ENCODE measurements around the gene SPPL3.

SPPL3 gene

DNA sequence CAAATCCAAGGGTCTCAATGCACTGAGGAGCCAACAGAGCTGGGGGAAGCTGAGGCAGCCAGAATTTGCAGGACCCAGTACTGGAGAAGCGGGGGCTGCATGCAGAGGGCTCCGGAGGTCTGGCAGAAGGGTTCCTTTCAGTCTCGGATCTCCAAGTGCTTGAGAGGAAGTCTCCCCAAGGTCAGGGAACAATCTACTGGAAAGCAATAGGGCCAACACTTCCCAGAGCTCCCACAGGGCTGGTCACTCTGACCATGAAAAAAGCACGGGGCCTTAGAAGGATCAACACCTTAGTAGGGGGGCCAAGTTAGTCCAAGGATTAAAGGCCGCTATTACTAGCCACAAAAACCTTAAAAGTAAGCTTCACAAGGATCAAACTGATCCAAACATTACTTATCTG lies 31.7 kb downstream of the SPPL3 start:
- DNase-seq, result no peak

DNA sequence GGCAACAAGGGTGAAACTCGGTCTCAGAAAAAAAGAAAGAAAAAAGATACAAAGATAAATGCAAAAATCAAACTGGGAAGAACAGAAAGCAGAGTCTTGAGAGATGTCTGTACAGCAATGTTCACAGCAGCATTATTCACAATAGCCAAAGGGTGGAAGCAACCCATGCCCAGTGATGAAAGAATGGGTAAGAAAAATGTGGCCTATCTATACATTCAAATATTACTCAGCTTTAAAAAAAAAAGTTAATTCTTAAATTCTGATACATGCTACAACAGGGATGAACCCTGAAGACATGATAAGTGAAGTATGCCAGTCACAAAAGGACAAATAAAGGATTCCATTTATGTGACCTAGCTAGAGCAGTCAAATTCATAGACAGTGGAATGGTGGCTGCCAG lies 33.7 kb downstream of the SPPL3 start:
- no peak for DNase-seq

DNA sequence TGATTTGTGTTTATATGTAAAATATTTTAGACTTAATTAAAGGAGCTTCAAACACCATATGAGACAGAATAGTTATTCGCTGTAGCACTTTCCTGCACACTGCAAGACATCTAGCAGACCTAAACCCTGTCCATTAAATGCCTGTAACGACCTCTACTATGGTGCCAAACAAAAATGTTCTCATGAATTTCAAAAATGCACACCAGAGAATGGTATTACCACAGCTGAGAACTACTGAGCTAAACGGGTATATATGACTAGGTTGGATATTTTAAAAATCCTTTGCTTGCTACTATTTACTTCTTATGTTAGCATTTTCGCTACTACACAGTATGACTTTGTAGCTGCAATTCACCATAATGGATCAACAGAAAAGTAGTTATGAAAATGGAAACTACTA lies 34.8 kb downstream of the SPPL3 start:
- DNase-seq, result no peak

DNA sequence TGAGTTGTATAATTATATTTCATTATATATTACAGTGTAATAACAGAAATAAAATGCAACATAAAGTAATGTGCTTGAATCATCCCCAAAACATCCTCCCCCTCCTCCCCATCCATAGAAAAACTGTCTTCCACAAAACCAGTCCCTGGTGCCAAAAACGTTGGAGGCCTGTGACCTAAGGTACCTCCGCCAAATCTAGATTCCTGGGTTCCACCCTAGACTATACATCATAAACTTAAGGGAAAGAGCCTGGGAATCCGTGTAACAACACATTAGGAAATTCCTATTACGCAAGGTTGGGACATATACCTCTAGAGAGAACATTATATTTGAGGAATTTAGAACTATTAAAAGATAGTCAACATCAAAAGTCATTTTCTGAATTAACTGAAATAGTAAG lies 38.0 kb downstream of the SPPL3 start:
- no peak for DNase-seq

DNA sequence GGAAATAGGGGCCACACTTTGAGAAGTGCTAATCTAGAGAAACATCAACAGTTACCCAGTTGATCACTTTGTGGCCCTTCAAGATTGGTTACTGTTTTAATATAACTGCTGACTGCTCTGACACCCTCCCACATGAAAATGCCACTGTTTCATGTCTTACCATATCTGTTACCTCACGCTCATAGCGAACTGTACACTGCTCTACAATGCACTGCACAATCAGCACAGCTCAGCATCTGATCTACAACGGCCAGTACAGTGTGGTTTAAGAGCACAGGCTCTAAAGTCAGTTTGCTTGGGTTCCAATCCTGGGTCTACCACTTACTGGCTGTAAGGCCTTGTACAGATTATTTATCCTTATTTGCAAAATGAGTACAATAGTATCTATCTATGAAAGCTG lies 39.1 kb downstream of the SPPL3 start:
- DNase-seq, result no peak

DNA sequence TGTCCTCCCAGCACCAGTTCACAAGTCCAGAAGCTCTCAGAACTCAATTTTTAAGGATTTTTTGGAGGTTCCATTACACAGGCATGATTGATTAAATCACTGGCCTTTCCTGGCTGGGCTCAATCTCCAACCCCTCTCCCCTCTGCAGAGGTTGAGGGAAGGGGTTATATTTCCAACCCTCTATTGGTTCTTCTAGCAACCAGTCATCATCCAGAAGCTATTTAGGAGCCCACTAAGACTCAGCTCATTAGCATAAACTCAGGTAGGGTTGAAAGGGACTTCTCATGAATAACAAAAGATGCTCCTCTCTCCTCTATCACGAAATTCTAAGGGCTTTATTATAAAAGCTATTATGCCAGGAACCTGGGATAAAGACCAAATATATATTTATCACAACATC lies 41.5 kb downstream of the SPPL3 start:
- DNase-seq, result no peak

DNA sequence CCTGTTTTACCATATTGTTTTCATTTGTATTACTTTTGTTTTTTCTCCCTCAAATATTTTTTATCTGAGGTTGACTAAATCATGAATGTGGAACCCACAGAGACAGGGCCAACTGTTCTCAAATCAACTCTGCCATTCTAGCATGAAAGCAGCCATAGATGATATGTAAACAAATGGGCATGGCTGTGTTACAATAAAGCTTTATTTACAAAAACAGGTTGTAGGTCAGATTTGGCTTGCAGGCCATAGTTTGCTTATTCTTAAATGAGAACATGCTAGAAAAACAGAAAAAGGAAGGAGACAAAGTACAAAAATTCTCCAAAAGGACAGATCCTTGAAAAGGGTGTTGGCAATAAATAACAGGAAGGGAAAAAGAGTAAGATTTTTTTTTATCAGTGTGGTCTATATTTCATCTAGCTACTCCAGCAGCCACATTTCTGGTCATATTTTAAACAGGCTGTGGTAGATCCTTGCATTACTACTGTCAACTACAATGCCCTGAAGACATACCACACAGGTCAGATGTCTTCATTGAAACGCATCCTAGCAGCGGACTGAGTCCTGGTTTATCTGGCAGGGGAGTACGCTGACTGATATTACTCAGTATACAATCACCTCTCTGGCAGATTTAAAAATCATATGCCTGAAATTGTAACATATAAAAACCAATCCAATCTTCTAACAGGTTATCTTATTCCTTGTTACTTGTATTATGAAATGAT lies 42.9 kb downstream of the SPPL3 start:
- no peak for DNase-seq

DNA sequence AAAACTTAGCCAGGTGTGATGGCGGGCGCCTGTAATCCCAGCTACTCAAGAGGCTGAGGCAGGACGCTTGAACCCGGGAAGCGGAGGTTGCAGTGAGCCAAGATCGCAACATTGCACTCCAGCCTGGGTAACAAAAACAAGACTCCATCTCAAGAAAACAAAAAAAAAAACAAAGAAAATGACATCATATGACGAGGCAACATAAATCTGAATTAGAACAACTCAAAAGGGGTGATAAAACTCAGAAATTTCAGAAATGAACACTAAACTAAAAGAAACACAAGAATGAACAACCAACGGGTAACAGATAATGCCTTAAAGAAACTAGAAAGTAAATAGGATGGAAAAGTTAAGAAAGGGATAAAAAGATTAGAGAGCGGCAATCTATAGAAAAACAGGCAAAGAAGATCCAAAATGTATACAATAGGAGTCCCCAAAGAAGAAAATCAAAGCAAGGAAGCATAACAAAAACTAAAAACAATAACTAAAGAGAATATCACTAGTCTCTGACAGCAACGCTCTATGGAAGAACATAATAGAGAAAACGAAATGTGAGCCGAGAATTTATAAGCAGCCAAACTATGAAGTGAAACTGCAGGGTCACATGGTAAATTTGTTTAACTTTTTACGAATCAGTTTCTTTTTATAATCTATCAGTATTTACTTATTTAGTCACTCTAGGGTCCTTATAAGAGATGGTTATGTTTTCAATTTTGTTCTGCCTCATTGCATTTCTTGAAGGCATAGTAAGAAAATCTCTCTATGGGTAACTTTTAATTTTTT lies 45.7 kb downstream of the SPPL3 start:
- DNase-seq, result no peak

DNA sequence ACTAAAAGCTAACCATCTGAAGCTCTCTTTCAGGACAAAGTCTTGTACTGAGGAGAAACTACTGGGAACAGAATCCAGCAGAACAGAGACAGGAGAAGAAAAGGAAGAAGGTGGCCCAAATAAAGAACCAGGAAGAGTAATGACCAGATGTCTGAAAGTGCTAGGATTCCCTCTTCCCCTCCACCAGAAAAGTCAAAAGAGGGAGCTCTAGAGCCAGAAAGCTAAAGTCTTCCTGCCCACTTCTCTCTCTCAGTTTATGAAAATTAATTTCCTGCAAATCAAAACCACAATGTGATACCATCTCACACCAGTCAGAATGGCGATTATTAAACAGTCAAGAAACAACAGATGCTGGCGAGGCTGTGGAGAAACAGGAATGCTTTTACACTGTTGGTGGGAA lies 47.2 kb downstream of the SPPL3 start:
- DNase-seq, result no peak

DNA sequence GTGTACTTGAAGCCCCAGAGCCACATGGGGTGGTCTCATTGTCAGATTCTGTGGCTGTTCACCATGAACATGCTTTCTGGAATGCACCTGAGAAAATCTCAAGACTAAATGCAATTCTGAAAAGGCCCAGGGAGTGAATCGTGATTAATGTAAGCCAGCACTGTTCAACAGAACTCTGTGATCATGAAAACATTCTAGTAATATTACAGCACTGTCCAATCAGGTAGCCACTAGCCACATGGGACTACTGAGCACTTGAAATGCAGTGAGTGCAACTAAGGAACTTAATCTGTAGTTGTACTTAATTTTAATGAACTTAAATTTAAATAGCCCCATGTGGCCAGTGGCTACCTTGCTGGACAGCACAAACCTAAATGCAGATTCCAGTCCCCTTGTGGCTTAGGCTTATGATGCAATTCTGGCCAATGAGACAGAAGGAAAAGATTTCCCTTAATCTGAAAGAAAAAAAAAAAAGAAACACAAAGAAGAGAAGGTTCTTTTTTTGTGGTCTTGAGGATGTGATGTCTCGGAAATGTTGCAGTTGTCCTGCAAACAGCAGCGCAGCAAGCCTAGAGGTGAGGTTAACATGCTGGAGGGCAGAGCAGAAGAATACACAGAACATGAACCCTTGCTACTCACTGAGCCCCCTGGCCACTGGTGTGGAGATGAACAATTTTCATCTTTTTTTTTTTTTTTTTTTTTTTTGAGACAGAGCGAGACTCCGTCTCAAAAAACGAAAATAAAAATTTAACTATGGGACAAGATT lies 48.2 kb downstream of the SPPL3 start:
- DNase-seq, result no peak

DNA sequence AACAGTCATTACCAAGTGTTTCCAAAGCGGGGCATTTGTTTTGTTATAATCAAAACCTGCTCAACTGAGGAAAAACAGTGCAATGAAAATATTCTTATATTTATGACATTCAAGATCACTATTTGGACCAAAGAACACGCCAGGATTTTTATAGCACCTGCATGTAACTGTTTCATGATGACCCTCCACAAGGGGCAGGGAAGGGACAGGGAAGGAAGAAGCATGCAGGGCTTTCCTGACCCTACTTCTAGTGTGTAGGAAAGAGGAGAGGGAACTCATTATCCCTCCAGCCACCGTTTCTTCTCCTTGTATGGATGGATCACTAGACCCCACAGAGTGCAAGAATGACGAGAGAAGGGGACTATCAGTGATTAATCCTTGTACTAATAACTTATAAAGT lies 49.4 kb downstream of the SPPL3 start:
- no peak for DNase-seq

DNA sequence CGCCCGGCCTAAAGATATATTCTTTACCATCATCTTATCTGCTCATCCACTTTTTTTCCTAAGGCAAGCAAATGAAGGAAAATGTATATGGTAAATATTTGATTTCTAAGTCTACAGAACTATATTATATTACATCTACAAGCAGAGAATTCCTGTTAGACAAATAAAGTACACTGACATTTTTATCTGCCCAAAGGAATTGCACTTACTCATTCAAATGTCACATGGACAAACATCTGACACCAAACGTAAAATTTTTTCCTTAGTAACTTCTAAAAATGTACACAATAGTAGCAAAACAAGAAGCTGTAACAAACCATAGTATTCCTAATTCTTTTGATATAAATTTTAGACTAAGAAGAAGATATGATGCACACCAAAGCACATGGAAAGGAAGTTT lies 51.0 kb downstream of the SPPL3 start:
- no peak for DNase-seq

DNA sequence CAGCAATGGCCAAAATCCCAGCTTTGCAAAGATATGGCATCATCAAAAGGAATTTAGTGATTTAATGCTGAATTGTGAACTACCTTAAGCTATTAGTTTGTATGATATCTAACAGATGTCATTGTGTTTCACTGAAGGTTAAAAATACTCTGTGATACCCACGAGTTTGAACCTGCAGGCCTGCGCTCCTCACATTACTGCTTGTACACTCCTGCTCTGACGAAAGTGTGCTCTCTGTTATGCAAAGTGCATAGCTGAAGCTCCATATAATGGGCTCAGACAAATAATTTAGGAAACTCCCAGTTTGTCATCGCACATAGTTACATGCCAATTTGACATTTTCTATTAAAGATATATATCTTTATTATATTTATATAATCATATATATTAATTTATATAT lies 52.2 kb downstream of the SPPL3 start:
- DNase-seq, result no peak

DNA sequence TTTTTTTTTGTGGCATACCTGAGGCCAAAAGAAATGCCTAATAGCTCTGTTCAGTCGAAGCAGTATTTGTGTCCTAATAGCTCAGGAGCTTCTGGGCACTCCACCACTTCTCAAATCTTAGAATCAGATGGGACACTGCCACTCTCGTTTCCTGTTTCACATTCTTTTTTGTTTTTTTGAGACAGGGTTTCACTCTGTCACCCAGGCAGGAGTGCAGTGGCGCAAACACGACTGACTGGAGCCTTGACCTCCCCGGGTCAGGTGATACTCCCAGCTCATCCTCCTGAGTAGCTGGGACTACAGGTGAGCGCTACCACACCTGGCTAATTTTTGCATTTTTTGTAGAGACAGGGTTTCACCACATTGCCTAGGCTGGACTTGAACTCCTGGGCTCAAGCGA lies 52.7 kb downstream of the SPPL3 start:
- DNase-seq, result no peak

DNA sequence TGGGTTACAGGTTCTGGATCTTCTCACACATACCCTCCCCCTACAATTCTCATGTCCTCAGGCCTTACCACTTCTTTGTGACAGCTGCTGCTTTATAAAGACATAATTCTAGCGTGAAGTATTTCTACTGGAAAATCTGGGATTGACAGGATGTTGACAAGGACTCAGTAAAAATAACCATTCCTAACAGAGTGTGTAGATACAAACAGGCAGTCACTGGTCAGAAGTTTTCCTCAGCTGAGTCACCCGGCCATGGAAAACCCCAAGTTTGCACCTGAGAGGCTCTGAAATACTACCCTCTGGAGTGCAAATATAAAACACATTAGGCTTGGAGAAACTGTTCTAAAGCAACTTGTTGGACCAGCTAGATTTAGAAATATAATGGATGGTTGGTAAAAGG lies 54.4 kb downstream of the SPPL3 start:
- DNase-seq, result no peak

DNA sequence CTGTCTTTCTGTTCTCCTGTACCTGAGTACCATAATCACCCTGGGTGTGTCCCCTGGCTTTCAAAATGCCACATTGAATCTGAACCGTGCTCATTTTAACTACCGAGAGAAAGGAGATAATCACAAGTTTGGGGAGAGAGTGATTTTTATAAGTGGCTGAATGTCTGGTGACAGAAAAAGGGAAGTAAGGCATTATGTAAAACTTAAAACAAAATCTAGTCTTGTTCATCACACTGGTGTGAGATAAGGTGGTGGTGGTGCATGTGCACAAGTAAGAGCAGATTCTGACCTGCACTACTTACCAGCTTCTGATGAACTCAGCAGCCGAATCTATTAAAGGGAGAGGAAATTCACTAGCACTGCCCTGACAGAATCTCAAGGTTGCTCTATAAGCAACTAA lies 56.3 kb downstream of the SPPL3 start:
- no peak for DNase-seq

DNA sequence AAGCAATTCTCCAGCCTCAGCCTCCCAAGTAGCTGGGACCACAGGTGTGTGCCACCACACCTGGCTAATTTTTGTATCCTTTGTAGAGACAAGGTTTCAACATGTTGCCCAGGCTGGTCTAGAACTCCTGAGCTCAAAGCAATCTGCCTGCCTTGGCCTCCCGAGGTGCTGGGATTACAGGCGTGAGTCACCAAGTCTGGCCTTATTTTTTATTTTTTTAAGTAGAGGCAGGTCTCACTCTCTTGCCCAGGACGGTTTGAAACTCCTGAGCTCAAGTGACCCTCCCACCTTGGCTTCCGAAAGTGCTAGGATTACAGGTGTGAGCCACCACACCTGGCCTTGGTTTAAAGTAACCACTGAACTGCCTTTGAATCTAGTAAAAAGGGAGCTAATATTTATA lies 56.8 kb downstream of the SPPL3 start:
- DNase-seq, result no peak

DNA sequence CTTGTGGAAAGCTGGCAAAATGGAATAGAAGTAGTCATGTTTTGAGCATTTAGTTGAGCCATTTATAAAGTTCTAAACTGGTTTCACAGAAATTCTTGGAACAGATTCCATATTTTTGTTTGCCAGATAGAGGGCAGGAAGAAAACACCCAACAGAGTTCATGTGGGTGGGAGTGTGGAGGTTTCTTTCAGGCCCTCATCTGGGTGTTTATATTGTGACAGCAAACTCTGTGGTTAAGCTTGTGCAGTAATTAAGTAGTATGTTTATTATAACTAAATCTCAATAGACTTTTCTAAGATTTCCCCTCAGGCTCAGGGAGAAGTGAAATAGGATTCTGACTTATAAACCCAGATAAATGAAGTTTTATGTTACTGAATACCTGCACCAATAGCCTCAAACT lies 57.4 kb downstream of the SPPL3 start:
- DNase-seq, result no peak

DNA sequence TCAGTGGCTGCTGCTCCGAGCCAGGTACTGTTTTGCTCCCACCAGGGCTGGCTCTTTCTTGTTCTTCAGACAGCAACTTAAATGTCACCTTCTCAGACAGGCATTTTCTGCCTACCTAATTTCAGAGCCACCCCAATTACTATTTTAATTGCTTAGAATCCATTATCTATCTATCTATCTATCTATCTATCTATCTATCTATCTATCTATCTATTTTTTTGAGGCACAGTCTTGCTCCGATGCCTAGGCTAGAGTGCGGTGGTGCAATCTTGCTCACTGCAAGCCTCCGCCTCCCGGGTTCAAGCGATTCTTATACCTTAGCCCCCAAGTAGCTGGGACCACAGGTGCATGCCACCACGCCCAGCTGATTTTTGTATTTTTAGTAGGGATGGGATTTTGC lies 58.5 kb downstream of the SPPL3 start:
- DNase-seq, result no peak

DNA sequence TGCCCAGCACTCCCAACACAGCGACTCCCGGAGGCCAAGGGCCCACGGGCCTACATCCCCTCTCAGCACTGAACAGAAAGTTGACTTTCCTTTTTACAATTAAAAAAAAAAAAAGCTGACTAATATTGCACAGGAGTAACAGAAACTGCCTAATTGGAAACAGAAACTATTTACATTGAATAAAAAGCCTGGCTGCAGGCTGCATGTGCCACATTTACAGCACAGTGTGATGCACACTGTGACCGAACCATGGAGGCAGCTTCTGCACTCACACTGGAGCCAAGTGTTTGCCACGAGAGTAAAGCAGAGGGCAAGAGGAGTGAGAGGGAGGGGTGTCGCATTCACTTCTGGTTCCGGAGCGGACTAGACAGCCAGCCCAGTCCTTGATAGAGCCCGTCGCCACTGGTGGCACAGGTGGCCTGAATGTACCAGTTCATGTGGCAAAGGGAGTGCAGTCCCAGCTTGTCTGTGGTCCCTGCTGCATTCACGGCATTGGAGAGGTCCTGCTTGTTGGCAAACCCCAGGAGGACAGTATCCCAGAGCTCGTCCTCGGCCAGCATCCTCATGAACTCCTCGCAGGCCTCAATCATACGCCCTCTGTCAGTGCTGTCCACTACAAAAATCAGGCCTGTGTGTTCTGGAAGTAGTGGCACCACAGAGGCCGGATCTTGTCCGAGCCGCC lies 59.2 kb downstream of the SPPL3 start:
- DNase-seq, result no peak

DNA sequence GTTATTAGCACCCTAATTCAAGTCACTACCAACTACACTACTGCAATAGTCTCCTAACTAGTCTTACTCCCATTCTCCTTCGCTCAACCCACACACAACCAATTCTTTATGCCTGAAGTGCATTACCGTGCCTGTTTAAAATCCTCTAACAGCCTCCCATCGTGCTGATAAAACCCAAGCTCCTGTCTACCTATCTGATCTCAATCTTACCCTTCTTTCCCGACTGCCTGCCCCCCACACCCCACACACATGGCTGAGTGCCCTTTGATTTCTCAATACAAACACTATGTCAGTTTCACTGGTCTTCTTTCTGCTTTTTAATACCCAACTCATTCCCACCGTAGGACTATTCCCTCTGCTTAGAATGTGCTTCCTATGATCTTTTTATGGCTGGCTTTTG lies 59.9 kb downstream of the SPPL3 start:
- no peak for DNase-seq

DNA sequence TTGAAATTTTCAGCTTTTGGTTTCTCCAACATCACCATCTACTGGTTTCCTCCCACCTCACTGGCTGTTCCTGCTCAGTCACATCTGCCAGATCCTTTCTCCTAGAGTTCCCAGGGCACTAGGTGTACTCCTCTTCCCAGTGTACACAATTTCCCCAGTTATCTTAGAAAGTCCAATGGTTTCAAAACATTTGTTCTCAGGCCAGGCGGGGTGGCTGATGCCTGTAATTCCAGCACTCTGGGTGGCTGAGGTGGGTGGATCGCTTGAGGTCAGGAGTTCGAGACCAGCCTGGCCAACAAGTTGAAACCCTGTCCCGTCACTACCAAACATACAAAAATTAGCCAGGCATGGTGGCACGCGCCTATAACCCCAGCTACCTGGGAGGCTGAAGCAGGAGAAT lies 60.7 kb downstream of the SPPL3 start:
- no peak for DNase-seq

DNA sequence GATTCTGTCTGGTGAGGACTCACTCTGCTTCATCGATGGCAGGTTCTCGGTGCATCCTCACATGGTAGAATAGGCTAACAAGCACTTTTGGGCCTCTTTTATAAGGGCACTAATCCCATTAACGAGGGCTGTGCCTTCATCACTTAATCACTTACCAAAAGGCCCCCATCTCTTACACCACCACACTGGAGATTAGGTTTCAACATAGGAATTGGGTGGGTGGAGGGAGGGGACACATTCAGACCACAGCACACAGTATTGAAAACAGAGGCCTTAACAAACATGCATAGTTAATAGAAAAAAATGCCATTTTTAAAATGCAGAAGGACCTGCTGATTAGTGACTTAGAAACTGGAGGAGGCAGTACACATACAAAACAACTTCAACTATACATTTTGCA lies 61.6 kb downstream of the SPPL3 start:
- no peak for DNase-seq

DNA sequence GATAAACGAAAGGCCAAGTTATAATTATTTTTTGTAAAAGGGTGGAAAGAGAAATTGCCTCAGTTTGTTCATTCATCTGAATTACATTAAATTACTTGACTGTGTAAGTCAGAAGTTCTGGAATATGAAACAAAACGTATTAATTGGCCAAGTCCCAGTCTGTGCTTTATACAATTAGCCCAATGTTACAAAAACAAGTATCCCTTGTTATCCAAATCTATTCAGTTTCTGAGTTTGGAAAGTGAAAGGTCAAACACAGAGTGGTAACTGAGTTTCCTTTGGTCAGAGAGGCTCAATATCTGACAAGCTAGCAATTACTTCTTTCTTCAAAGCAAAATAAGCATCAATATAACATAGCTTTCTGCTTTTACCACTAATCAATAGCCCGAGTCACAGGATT lies 62.6 kb downstream of the SPPL3 start:
- DNase-seq, result no peak
